Mucosa of rectum (tissue), 2 donors: ENCODE measurements around the gene EFCAB6.

Experiments used
- H3K27ac ChIP-seq, 2 donors: one replicate each; pipeline ENCODE4 v1.7.0; 2013; ENCODE audit warnings: inconsistent platforms in 2 of 2, low read depth in 2 of 2, low read length in 2 of 2
- H3K27me3 ChIP-seq, 2 donors: one replicate each; pipeline ENCODE4 v1.7.0; 2013; ENCODE audit warnings: low read length in 2 of 2; ENCODE audit not compliant: control insufficient read depth in 2 of 2, insufficient read depth in 2 of 2
- H3K36me3 ChIP-seq, 2 donors: one replicate each; pipeline ENCODE4 v1.7.0; 2013; ENCODE audit warnings: low read length in 2 of 2; ENCODE audit not compliant: control insufficient read depth in 2 of 2, insufficient read depth in 2 of 2
- H3K4me1 ChIP-seq, 2 donors: one replicate each; pipeline ENCODE4 v1.7.0; 2013; ENCODE audit warnings: low read length in 2 of 2, mild to moderate bottlenecking in 1 of 2; ENCODE audit not compliant: control insufficient read depth in 2 of 2, insufficient read depth in 2 of 2
- H3K4me3 ChIP-seq, 2 donors: one replicate each; pipeline ENCODE4 v1.7.0; 2013; ENCODE audit warnings: low read length in 2 of 2
- H3K9ac ChIP-seq, 2 donors: one replicate each; pipeline ENCODE4 v1.7.0; 2013; ENCODE audit warnings: low read length in 2 of 2, low read depth in 1 of 2, mild to moderate bottlenecking in 1 of 2
- H3K9me3 ChIP-seq, 2 donors: one replicate each; pipeline ENCODE4 v1.7.0; 2013; ENCODE audit warnings: low read length in 2 of 2; ENCODE audit not compliant: control insufficient read depth in 2 of 2
- donor health status: healthy.
- donor health status: Normal muscosa, but diverticular disease.

Gene EFCAB6

GRCh38 chr22:43643387-43643786 is 168.7 kb downstream of the EFCAB6 start:
- no peak overlapping the region for H3K27ac ChIP-seq
- no peaks in the 10 kb centered on the region for H3K4me1 ChIP-seq
- no peaks in the 10 kb centered on the region for H3K27me3 ChIP-seq
- no peaks in the 10 kb centered on the region for H3K9me3 ChIP-seq
- no peaks in the 10 kb centered on the region for H3K36me3 ChIP-seq
- no peak overlapping the region for H3K4me3 ChIP-seq
- no peak overlapping the region for H3K9ac ChIP-seq

- Histone ChIP-seq H3K4me3 (no peak overlapping the region), H3K9me3 (no peaks in the 10 kb centered on the region), H3K9ac (no peak overlapping the region), H3K36me3 (no peaks in the 10 kb centered on the region), H3K27me3 (no peaks in the 10 kb centered on the region), H3K27ac (no peak overlapping the region), H3K4me1 (no peaks in the 10 kb centered on the region)
Observed at GRCh38 chr22:43642319-43643206, 169.5 kb downstream of the EFCAB6 start.

- no peaks in the 10 kb centered on the region for H3K4me1 ChIP-seq
- H3K27ac ChIP-seq: no peak overlapping the region
- no peaks in the 10 kb centered on the region for H3K9me3 ChIP-seq
- no peak overlapping the region for H3K9ac ChIP-seq
- H3K4me3 ChIP-seq: no peak overlapping the region
- H3K36me3 ChIP-seq: no peaks in the 10 kb centered on the region
- no peaks in the 10 kb centered on the region for H3K27me3 ChIP-seq
Observed at GRCh38 chr22:43639228-43639948, 172.7 kb downstream of the EFCAB6 start.

GRCh38 chr22:43637275-43638260 is 174.5 kb downstream of the EFCAB6 start:
- Histone ChIP-seq H3K9me3 (no peaks in the 10 kb centered on the region), H3K4me3 (no peak overlapping the region), H3K4me1 (no peaks in the 10 kb centered on the region), H3K27me3 (no peaks in the 10 kb centered on the region), H3K27ac (no peak overlapping the region), H3K36me3 (no peaks in the 10 kb centered on the region), H3K9ac (no peak overlapping the region)

GRCh38 chr22:43636086-43636485 is 176.0 kb downstream of the EFCAB6 start:
- no peak overlapping the region for H3K27ac ChIP-seq
- no peaks in the 10 kb centered on the region for H3K4me1 ChIP-seq
- no peak overlapping the region for H3K9ac ChIP-seq
- no peak overlapping the region for H3K4me3 ChIP-seq
- no peaks in the 10 kb centered on the region for H3K27me3 ChIP-seq
- no peaks in the 10 kb centered on the region for H3K36me3 ChIP-seq
- H3K9me3 ChIP-seq: no peaks in the 10 kb centered on the region

GRCh38 chr22:43635101-43635500 is 177.0 kb downstream of the EFCAB6 start:
- no peak overlapping the region for H3K27ac ChIP-seq
- no peaks in the 10 kb centered on the region for H3K4me1 ChIP-seq
- H3K36me3 ChIP-seq: no peaks in the 10 kb centered on the region
- H3K9me3 ChIP-seq: no peaks in the 10 kb centered on the region
- no peaks in the 10 kb centered on the region for H3K27me3 ChIP-seq
- no peak overlapping the region for H3K9ac ChIP-seq
- H3K4me3 ChIP-seq: no peak overlapping the region

- H3K9ac ChIP-seq: no peak overlapping the region
- H3K9me3 ChIP-seq: no peaks in the 10 kb centered on the region
- no peak overlapping the region for H3K27ac ChIP-seq
- no peaks in the 10 kb centered on the region for H3K4me1 ChIP-seq
- H3K36me3 ChIP-seq: no peaks in the 10 kb centered on the region
- no peak overlapping the region for H3K4me3 ChIP-seq
- no peaks in the 10 kb centered on the region for H3K27me3 ChIP-seq
Observed at GRCh38 chr22:43634316-43634715, 177.8 kb downstream of the EFCAB6 start.

GRCh38 chr22:43633631-43634285 is 178.3 kb downstream of the EFCAB6 start:
- Histone ChIP-seq H3K27me3 (no peaks in the 10 kb centered on the region), H3K9ac (no peak overlapping the region), H3K9me3 (no peaks in the 10 kb centered on the region), H3K36me3 (no peaks in the 10 kb centered on the region), H3K4me1 (no peaks in the 10 kb centered on the region), H3K4me3 (no peak overlapping the region), H3K27ac (no peak overlapping the region)

GRCh38 chr22:43631846-43632245 is 180.3 kb downstream of the EFCAB6 start:
- Histone ChIP-seq H3K9ac (no peak overlapping the region), H3K4me1 (no peaks in the 10 kb centered on the region), H3K27ac (no peak overlapping the region)

More at GRCh38 chr22:43631846-43632245, 180.3 kb downstream of the EFCAB6 start:
- Histone ChIP-seq H3K27me3 (no peaks in the 10 kb centered on the region), H3K9me3 (no peaks in the 10 kb centered on the region), H3K36me3 (no peaks in the 10 kb centered on the region), H3K4me3 (no peak overlapping the region)
